Effector CD8-positive, alpha-beta T cell (primary cell): Measurements from ENCODE around the gene SNAI1.

Experiments used
- DNase-seq: peaks from one replicate; lab custom pipeline; 2025; lab: John Stamatoyannopoulos, UW

The SNAI1 gene

DNA sequence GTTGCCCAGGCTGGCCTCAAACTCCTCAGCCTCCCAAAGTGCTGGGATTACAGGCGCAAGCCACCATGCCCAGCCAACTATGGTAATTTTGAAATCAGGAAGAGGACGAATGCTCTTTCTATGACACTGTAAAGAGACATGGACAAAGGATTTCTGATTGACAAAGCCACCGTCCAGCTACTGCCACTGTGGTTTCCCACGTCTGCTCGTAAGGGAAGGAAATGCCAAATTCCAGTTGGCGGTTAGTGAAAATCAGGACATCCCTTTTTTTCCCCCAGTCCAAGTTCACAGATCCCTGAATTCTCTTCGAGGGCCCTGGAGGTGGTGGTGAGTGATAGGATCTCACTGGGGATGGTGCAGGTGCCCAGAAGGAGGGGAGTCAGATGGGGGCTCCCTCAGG lies 31.2 kb downstream of the SNAI1 start:
- no peak for DNase-seq

GRCh38 chr20:50014570-50015562 lies 32.1 kb downstream of the SNAI1 start:
- no peak for DNase-seq

- DNase-seq, result no peak
These were observed 32.8 kb downstream of the SNAI1 start for GRCh38 chr20:50015636-50015992.

DNA sequence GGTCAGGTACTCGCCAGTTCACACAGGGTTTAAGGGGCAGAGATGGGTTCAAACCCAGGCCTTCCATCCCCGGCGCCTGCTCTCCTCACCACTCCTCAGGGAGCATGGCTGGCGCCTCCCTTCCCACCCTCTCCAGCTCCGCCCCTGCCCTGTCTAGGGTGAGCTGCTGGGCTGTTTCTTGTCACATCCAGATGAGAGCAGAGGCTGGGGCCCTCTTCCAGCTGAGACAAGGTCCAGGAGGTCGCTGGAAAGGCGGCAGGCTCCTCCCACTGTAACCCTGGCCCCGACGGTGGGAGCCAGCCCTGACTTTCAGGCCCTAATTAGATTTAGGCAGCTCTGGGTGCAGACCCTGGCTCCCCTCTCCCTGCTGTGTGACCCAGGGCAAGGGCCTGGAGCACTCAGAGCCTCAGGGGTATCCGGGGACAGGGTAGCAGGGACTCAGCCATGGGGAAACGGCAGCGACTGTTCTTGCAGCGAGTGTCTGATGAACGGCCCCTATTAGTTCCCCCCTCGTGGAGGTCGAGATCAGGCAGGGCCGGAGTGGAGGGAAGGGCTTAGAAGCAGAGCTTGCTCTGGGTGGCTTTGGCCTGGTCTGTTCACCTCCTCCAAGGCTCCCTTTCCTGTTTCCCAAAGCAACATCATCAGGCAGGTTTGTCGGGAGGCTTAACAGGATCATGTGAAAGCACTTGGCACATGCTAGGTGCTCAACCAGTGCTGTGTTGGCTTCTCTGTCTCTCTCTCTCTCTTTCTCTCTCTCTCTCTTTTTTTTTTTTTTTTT lies 33.4 kb downstream of the SNAI1 start:
- DNase-seq, result no peak

- no peak for DNase-seq
These were observed 34.4 kb downstream of the SNAI1 start for GRCh38 chr20:50017160-50017559.

- DNase-seq, result no peak
These were observed 34.9 kb downstream of the SNAI1 start for GRCh38 chr20:50017576-50018248.

DNA sequence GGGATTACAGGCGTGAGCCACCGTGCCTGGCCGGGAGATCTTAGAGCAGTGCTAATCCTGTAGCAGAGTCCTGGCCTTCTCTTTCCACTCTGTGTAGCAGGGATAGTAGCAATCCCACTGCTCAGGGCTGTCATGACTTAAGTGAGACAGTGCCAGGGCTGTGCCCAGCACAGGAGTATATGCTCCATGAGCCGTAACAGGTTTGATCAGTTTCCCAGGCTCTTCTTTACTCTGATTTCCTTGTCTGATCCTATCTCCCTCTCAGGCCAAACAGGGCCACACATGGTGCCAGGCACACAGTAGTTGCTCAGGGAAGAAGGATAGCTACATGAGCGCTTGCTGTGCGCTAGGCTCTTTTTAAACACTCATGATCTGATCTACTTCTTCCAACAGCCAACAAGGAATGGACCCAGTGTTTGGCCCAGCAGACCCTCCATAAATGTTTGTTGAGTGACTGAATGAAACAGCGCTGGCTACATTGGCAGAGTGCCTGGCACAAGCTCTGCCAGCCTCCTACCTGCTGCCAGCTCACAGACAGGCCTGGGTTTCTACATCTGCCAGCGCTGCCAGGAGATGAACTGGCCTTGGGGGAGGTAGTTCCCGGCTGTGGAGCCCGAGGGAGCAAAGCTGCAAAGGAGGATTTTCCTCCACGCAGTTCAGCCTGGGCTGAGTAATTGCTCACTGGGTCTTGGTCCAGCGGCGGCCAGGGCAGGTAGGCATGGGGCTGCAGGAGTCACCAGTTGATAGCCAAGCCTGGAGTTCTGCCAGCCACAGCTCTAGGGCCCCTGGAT lies 36.9 kb downstream of the SNAI1 start:
- no peak for DNase-seq

- no peak for DNase-seq
These were observed 37.5 kb downstream of the SNAI1 start for GRCh38 chr20:50020288-50020687.

- no peak for DNase-seq
These were observed 39.9 kb downstream of the SNAI1 start for GRCh38 chr20:50022676-50023075.

DNA sequence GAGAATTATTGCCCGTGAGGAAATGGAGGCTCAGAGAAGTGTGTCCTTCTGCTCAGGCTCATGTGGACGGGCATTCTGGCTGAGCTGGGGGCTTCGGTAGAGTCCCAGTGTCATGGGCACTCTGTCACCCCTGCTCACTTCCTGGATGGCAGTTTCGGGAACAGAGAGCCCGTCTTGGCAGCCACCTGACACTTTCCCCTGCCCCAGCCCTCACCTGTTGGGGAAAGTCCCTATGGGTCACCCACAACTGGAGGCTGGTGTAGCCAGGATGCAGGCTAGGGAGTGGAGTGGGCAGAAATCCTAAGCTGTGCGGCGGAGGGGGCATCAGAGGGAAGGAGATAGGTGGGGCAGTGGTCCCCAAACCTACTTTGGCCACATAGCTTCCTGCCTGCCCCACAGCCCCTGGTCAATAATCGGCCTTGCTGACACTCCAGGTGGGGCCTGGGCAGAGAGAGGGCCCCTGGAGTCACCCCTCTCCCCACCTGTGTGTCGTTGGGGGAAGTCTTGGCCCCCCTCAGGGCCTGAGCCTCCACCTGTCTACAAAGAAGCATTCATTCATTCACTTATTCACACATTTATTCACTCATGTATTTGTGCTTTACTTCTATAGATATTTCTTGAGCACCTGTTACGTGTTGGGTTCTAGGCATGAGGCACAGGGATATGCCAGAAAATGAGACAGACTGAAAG lies 40.5 kb downstream of the SNAI1 start:
- no peak for DNase-seq

GRCh38 chr20:50026746-50027575 lies 44.2 kb downstream of the SNAI1 start:
- DNase-seq, result no peak

DNA sequence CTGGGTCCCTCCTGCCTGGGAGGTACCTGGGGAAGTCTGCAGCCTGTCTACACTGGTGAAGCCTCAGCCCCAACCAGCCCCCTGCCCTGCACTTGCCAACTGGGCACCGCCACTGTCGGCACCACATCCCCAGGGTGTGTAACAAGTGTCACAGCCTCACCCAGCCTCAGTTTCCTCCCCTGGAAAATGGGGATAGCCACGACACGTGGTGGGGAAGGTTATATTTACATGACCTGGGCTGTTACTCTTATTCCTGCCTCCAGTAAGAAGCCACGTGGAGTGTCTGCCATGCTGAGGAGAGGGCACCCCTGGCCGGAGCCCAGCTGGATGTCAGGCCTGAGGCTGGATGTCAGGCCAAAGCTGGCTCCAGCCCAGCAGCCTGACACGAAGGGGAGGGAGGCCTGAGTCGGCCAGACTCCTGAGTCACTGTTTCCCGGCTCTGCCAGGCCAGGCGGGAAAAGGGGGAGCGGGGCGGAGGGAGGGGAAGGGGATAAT lies 44.9 kb downstream of the SNAI1 start:
- DNase-seq, result no peak

GRCh38 chr20:50029083-50029696 lies 46.4 kb downstream of the SNAI1 start:
- no peak for DNase-seq

DNA sequence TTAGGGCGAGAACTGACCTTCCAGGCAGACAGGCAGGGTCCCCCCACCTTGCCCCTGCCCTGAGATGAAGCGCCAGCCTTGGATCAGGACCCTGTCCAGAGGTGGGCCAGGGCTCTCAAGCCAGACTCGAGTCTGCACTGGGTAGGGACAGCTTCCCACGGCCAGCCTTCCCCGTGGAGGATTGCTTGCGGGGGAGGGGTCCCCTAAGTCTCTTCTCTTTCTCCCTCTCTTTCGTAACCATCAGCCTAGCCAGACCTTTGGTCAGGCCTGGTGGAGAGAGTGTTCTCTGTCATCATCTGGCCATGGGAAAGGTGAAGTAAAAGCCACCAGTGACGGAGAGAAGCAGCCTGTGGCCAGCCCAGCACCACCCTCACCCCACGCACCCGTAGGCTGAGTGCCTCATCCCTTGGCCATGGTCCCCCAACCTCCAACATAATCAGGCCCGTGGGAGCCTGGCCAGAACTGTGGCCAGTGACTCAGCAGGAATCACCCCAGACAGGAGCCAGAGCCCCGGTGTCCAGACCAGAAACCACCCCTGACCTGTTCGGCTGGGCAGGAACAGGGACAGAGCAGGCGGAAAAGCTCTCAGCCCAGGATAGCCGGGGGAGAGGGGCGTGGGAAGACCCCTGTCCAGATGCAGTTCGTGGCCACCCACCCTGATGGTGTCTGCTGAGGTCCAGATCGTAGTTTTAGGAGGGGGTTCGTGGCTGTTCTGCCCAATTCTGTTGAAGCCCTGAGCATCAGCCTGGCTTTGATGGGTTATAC lies 47.1 kb downstream of the SNAI1 start:
- DNase-seq, result no peak

- no peak for DNase-seq
These were observed 50.3 kb downstream of the SNAI1 start for GRCh38 chr20:50032955-50033666.

DNA sequence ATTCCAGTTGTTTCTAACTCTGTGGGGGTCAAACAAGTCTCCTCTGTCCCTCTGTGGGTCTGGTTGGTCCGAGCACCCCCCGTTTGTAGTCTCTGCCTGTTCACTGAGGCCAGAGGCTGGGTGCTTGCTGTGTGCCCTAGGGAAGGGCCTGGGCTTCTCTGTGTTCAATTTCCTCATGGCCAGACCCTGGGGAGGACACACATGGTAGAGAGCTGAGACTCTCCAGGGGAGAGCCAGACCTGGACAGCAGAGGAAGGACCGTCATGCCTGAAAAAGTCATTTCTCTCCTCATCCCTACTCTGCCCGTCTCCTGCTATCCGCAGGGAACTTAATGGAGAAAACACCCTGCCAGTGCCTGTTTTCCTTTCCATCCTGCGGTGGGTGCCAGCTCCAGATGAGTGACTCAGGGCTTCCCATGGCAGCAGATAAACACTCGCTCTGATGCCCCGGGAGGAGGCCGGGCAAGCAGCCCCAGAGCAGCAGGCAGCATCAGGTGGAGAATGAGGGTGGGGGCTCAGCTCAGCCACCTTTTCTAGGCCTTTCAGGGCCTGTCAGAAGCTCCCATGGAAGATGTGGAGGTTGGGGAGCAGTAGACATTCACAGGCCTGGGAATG lies 51.9 kb downstream of the SNAI1 start:
- DNase-seq, result no peak

- DNase-seq, result no peak
These were observed 53.9 kb downstream of the SNAI1 start for GRCh38 chr20:50036703-50037102.

DNA sequence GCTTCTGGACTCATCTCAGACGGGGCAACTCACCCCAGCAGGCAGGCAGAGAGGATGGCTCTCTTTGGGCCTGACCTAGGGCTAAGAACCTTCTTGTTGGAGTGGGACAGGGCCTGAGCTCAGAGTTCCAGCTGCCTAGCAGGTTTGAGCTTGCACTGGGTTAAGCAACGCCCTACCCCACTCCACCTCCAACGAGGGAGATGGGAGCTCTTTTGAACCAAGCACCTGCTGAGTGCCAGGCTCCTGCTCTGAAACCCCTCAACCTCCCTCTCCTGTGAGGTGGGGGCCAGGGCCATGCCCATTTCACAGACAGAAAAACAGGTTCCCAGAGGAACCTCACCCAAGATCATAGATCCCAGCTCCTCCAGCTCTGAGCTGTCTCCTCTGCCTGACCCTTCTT lies 54.3 kb downstream of the SNAI1 start:
- DNase-seq, result no peak
